AG09319 (cell line): ENCODE data around the gene HOXB7.

Source experiments
- DNase-seq: peaks from one replicate; pipeline ENCODE4 v3.0.0-alpha.2; 2010; ENCODE audit warnings: low read depth; ENCODE audit errors: extremely low read depth
- CTCF ChIP-seq: IDR thresholded peaks from 2 replicates; pipeline ENCODE4 v1.5.1; 2011; ENCODE audit warnings: low read depth, mild to moderate bottlenecking, inconsistent platforms, low read length, moderate library complexity

HOXB7 gene

DNA sequence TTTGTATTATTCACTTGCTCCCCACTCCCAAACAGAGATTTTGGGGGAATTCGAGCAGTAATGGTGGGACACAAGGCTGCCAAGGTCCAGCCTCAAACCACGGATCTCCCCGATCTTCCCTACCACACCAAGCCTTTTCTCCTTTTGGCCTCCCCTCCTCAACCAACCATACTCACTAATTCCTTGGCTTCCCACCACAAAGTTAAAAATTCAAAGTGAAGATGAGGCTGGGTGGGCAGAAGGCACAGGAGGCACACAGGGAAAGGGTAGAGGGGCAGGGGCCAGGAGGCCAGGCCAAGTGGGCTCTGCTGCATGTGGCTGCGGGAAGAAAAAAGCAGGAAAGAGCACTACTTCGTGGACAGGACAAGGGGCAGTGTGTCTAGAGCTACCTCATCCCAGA, 47.9 kb downstream of the HOXB7 start:
- DNase-seq = no peak
- no peak for TF ChIP-seq CTCF

GRCh38 chr17:48561884-48562810, 48.7 kb downstream of the HOXB7 start:
- DNase-seq = no peak
- no peak for TF ChIP-seq CTCF

- no peak for TF ChIP-seq CTCF
- no peak for DNase-seq
Measured at GRCh38 chr17:48559840-48560817, 50.7 kb downstream of the HOXB7 start.

- TF ChIP-seq CTCF = no peak
- DNase-seq = no peak
Measured at GRCh38 chr17:48559122-48559839, 51.5 kb downstream of the HOXB7 start.

DNA sequence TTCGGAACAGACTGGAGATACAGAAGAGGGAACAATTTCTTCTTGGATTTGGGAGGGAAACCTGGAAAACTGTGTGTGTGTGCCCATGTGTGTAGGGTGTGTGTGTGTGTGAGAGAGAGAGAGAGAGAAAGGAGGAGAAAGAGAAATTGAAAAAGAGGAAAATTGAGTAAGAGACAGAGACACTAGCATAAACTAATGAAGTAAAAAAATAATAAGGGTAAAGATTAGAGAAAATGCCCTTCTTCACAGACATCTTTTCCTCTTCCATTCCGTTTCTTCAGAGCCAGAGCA, 52.0 kb downstream of the HOXB7 start:
- no peak for DNase-seq
- TF ChIP-seq CTCF = no peak

- no peak for DNase-seq
- TF ChIP-seq CTCF = no peak
Measured at GRCh38 chr17:48558057-48558830, 52.6 kb downstream of the HOXB7 start.
